ENCODE data around the gene LMOD2.

- TF ChIP-seq CTCF (IDR thresholded peaks at IDR 0.05) (no peak), POLR2A (IDR thresholded peaks at IDR 0.05) (no peak)
Observed at GRCh38 chr7:123689250-123689649, 33.6 kb downstream of the LMOD2 start.

All from heart left ventricle (tissue), 13 donors.